Measurements from ENCODE around the gene PTPRG.

- TF ChIP-seq EZH2 (IDR thresholded peaks at IDR 0.05; ENCODE audit: low read depth, unreplicated experiment), result no peak
- TF ChIP-seq, protein P1, sequence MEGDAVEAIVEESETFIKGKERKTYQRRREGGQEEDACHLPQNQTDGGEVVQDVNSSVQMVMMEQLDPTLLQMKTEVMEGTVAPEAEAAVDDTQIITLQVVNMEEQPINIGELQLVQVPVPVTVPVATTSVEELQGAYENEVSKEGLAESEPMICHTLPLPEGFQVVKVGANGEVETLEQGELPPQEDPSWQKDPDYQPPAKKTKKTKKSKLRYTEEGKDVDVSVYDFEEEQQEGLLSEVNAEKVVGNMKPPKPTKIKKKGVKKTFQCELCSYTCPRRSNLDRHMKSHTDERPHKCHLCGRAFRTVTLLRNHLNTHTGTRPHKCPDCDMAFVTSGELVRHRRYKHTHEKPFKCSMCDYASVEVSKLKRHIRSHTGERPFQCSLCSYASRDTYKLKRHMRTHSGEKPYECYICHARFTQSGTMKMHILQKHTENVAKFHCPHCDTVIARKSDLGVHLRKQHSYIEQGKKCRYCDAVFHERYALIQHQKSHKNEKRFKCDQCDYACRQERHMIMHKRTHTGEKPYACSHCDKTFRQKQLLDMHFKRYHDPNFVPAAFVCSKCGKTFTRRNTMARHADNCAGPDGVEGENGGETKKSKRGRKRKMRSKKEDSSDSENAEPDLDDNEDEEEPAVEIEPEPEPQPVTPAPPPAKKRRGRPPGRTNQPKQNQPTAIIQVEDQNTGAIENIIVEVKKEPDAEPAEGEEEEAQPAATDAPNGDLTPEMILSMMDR (conservative IDR thresholded peaks at IDR 0.05; ENCODE audit: low read depth in 2 of 2), result no peak
- no peak for TF ChIP-seq EZH2phosphoT487 (IDR thresholded peaks at IDR 0.05; ENCODE audit: unreplicated experiment)
- no peak for TF ChIP-seq POLR2AphosphoS5 (IDR thresholded peaks at IDR 0.05; ENCODE audit: low read depth)
- no peak for TF ChIP-seq ZNF331 (CRISPR knock-in tag; IDR thresholded peaks at IDR 0.05; ENCODE audit: low read depth)
- TF ChIP-seq, protein P2, sequence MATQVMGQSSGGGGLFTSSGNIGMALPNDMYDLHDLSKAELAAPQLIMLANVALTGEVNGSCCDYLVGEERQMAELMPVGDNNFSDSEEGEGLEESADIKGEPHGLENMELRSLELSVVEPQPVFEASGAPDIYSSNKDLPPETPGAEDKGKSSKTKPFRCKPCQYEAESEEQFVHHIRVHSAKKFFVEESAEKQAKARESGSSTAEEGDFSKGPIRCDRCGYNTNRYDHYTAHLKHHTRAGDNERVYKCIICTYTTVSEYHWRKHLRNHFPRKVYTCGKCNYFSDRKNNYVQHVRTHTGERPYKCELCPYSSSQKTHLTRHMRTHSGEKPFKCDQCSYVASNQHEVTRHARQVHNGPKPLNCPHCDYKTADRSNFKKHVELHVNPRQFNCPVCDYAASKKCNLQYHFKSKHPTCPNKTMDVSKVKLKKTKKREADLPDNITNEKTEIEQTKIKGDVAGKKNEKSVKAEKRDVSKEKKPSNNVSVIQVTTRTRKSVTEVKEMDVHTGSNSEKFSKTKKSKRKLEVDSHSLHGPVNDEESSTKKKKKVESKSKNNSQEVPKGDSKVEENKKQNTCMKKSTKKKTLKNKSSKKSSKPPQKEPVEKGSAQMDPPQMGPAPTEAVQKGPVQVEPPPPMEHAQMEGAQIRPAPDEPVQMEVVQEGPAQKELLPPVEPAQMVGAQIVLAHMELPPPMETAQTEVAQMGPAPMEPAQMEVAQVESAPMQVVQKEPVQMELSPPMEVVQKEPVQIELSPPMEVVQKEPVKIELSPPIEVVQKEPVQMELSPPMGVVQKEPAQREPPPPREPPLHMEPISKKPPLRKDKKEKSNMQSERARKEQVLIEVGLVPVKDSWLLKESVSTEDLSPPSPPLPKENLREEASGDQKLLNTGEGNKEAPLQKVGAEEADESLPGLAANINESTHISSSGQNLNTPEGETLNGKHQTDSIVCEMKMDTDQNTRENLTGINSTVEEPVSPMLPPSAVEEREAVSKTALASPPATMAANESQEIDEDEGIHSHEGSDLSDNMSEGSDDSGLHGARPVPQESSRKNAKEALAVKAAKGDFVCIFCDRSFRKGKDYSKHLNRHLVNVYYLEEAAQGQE (IDR thresholded peaks at IDR 0.05; ENCODE audit: unreplicated experiment), result no peak
- no peak for TF ChIP-seq CREB1 (CRISPR knock-in tag; IDR thresholded peaks at IDR 0.05; ENCODE audit: low read depth)
- no peak for TF ChIP-seq ZNF114 (CRISPR knock-in tag; IDR thresholded peaks at IDR 0.05)
Observed at GRCh38 chr3:61844346-61844745, 283.0 kb downstream of the PTPRG start.

Data from GM23338 (cell line).